ENCODE measurements around the gene NSL1. TPM values are rescaled to one million over a fixed set of nuclear protein-coding genes. Genes with fewer than 3 reads are reported as not detected.
A peak's percentile ranks its signal among the peaks of the same experiment; 100 is the strongest.

Gene NSL1
- total and polyA plus RNA-seq, 9 of the 15 experiments (the other 6 are each of a cell fraction or from before 2014, with no cell fraction given), result 53.5 to 108 (median 59.1) TPM

DNA sequence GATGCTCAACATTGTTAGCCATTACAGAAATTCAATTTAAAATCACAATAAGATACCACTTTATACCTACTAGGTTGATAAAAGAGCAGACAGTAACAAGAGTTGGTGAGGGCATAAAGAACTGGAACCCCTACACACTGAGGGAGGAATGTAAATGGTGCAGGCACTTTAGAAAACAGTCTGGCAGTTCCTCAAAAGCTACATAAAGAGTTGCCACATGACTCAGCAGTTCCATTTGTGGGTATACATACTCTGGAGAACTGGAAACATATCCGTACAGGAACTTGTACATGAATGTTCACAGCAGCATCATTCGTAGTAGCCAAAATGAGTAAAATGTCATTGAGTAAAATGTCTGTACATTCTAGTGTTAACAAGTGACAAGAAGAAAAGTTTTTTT is 17.0 kb downstream of the NSL1 start (continued):
- TF ChIP-seq FOXO4 (CRISPR knock-in tag; IDR thresholded peaks at IDR 0.05) (no peak), NRF1 (conservative IDR thresholded peaks at IDR 0.05 in 1 of 2, IDR thresholded peaks at IDR 0.05 in 1 of 2) (0 out of 4 replicates have a peak, but pooled peaks of 1 of the 2 experiments have one; percentile 20), MTA1 (IDR thresholded peaks at IDR 0.05; ENCODE audit: borderline replicate concordance) (0 out of 2 replicates have a peak, but pooled peaks have one; percentile 34), ZFP30 (CRISPR knock-in tag; IDR thresholded peaks at IDR 0.05; ENCODE audit: borderline replicate concordance) (no peak), ZNF57 (CRISPR knock-in tag; IDR thresholded peaks at IDR 0.05) (no peak), ZNF311 (CRISPR knock-in tag; IDR thresholded peaks at IDR 0.05) (no peak), ZNF507 (tag; conservative IDR thresholded peaks at IDR 0.05) (no peak), TAF1 (IDR thresholded peaks at IDR 0.05; ENCODE audit: control insufficient read depth, extremely low read depth, insufficient read depth, low read length, severe bottlenecking) (no peak), GTF2F1 (IDR thresholded peaks at IDR 0.05; ENCODE audit: low read depth, low read length) (no peak), MCM5 (IDR thresholded peaks at IDR 0.05; ENCODE audit: low read depth) (no peak), SMARCE1 (IDR thresholded peaks at IDR 0.05) (peak; percentile 65; the same call in 1 of the 2 replicates), FOSL1 (tag; conservative IDR thresholded peaks at IDR 0.05) (peak; percentile 59), ZNF79 (CRISPR knock-in tag; IDR thresholded peaks at IDR 0.05; ENCODE audit: low read depth) (no peak), HMGXB4 (CRISPR knock-in tag; IDR thresholded peaks at IDR 0.05) (no peak), PURB (CRISPR knock-in tag; IDR thresholded peaks at IDR 0.05; ENCODE audit: low read depth) (no peak), SMARCA4 (IDR thresholded peaks at IDR 0.05) (peak; percentile 78; the same call in 1 of the 2 replicates), U2AF2 (optimal IDR thresholded peaks at IDR 0.05; ENCODE audit: low read depth, low read length) (no peak), ZNF316 (IDR thresholded peaks at IDR 0.05) (peak; percentile 97), MAFK (IDR thresholded peaks at IDR 0.05; ENCODE audit: low read length) (peak; percentile 96), GATAD2B (IDR thresholded peaks at IDR 0.05; ENCODE audit: borderline replicate concordance) (no peak), TRIM24 (IDR thresholded peaks at IDR 0.05) (peak; percentile 11 to 61; a peak in 1 of 4 replicates), BRD4 (IDR thresholded peaks at IDR 0.05) (no peak), ZFP91 (CRISPR knock-in tag; IDR thresholded peaks at IDR 0.05) (no peak), FOS (IDR thresholded peaks at IDR 0.05; ENCODE audit: extremely low read depth, insufficient read length) (no peak), ZFP36 (IDR thresholded peaks at IDR 0.05; ENCODE audit: low read depth, low read length, partially characterized antibody) (peak; percentile 78)
- TF ChIP-seq, protein P1, sequence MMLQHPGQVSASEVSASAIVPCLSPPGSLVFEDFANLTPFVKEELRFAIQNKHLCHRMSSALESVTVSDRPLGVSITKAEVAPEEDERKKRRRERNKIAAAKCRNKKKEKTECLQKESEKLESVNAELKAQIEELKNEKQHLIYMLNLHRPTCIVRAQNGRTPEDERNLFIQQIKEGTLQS (IDR thresholded peaks at IDR 0.05), result no peak; the same call in 1 of the 2 replicates
- TF ChIP-seq, protein P1 (CRISPR knock-in tag; conservative IDR thresholded peaks at IDR 0.05), result no peak

All from K562 (cell line).